ENCODE measurements around the gene UCN2. TPM values are rescaled to one million over a fixed set of nuclear protein-coding genes. Genes with fewer than 3 reads are reported as not detected.

UCN2 gene
- total RNA-seq, 4 donors from 2014 or later: 0.49 TPM; not detected in 3

DNA sequence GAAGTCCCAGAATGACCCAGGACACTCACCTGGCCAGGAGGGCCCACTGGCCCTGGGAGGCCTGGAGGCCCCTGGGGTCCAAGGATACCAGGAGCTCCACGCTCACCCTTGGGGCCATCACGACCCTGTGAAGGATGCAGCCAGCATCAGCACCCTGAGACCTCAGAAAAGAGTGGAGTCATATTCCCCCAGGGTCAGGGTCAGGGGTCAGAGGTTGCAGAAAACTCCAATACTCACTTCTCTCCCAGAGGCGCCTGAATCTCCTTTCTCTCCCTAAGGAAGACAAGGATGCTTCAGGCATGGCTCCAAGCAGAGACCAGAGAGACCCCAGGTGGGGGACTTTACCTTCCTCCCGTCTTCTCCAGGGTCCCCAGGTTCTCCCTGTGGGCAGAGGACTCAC, 13.1 kb upstream of the UCN2 start:
- no peak overlapping the region for H3K4me3 ChIP-seq
- intact Hi-C loops (cut with DNase I; ENCODE audit: low total_unique reads): no loop called here
- H3K36me3 ChIP-seq: no peaks in the 10 kb centered on the region
- no peaks in the 10 kb centered on the region for H3K27me3 ChIP-seq
- no peaks in the 10 kb centered on the region for H3K4me1 ChIP-seq
- H3K27ac ChIP-seq: no peak overlapping the region
- H3K9me3 ChIP-seq: no peaks in the 10 kb centered on the region
- no peak for TF ChIP-seq POLR2A (IDR thresholded peaks at IDR 0.05)
- TF ChIP-seq, protein P1, sequence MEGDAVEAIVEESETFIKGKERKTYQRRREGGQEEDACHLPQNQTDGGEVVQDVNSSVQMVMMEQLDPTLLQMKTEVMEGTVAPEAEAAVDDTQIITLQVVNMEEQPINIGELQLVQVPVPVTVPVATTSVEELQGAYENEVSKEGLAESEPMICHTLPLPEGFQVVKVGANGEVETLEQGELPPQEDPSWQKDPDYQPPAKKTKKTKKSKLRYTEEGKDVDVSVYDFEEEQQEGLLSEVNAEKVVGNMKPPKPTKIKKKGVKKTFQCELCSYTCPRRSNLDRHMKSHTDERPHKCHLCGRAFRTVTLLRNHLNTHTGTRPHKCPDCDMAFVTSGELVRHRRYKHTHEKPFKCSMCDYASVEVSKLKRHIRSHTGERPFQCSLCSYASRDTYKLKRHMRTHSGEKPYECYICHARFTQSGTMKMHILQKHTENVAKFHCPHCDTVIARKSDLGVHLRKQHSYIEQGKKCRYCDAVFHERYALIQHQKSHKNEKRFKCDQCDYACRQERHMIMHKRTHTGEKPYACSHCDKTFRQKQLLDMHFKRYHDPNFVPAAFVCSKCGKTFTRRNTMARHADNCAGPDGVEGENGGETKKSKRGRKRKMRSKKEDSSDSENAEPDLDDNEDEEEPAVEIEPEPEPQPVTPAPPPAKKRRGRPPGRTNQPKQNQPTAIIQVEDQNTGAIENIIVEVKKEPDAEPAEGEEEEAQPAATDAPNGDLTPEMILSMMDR (IDR thresholded peaks at IDR 0.05): no peak
- no peak for DNase-seq

DNA sequence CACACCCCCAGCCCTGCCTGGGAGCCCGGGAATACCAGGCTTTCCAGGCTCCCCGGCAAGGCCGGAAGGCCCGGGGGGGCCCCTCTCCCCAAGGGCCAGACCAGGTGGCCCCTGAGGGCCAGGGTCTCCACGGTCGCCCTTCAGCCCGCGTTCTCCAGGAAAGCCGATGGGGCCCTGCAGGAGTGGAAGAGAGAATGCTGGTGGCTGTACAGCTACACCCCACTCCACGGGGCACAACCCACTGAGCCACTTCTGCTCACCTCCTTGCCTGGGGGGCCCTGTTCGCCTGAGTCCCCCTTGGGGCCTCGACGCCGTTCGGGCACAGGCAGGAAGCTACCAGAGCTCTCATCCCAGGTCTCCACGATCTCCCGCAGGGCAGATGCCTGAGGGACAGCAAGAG, 11.8 kb upstream of the UCN2 start:
- Histone ChIP-seq H3K27ac (no peak overlapping the region), H3K4me1 (no peaks in the 10 kb centered on the region), H3K4me3 (no peak overlapping the region), H3K27me3 (no peaks in the 10 kb centered on the region), H3K9me3 (no peaks in the 10 kb centered on the region), H3K36me3 (no peaks in the 10 kb centered on the region)
- DNase-seq: no peak
- no peak for TF ChIP-seq POLR2A (IDR thresholded peaks at IDR 0.05)
- TF ChIP-seq, protein P1 (IDR thresholded peaks at IDR 0.05): no peak
- intact Hi-C loops (cut with DNase I; ENCODE audit: low total_unique reads): no loop called here

DNA sequence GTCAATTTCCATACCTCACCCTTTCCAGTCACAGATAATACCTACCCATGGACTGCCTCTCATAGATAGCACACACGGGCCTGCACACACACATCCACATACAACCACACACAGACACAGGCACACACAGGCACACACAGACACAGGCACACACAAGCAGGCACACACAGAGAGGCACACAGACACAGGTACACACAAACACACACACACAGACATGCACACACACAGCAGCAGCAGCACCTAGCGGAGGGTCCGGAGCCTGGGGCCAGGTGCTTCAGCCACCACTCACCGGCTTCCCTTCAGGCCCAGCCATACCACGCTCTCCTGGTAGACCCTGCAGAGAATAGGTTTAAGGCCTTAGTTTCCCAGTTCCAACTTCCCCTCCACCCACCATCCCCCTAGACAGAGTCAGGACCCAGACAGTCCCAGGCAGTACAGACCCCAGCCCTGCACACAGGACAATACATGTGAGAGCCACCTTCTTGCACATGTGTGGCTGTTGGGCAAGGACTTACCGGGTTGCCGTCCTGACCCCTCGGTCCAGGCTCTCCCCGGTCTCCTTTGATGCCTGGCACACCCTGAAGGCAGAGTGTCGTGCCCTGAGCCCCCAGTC, 10.5 kb upstream of the UCN2 start:
- no peak overlapping the region for H3K27ac ChIP-seq
- H3K27me3 ChIP-seq: no peaks in the 10 kb centered on the region
- intact Hi-C loops (cut with DNase I; ENCODE audit: low total_unique reads): no loop called here
- H3K4me1 ChIP-seq: no peaks in the 10 kb centered on the region
- no peaks in the 10 kb centered on the region for H3K36me3 ChIP-seq
- no peaks in the 10 kb centered on the region for H3K9me3 ChIP-seq
- TF ChIP-seq, protein P1 (IDR thresholded peaks at IDR 0.05): no peak
- TF ChIP-seq POLR2A (IDR thresholded peaks at IDR 0.05): no peak
- H3K4me3 ChIP-seq: no peak overlapping the region
- no peak for DNase-seq

DNA sequence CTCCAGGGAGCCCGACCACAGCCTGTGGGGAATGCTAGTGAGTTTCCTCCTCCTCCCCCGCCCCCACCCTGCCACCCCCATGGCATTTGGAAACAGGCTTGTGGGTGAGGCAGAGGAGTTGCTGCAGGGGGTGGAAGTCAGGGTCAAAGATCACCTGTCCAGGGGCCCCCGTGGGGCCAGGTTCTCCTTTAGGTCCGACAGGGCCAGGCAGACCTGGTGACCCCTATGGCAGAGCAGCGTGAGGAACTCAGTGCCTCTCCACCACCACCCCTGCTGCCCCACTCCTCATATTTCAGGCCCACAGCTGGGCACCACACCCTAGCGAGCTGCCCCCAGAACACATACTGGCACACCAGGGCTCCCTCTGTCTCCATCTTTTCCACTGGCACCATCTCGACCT, 8.9 kb upstream of the UCN2 start:
- intact Hi-C loops (cut with DNase I; ENCODE audit: low total_unique reads): no loop called here
- Histone ChIP-seq H3K9me3 (no peaks in the 10 kb centered on the region), H3K4me1 (no peaks in the 10 kb centered on the region)

DNA sequence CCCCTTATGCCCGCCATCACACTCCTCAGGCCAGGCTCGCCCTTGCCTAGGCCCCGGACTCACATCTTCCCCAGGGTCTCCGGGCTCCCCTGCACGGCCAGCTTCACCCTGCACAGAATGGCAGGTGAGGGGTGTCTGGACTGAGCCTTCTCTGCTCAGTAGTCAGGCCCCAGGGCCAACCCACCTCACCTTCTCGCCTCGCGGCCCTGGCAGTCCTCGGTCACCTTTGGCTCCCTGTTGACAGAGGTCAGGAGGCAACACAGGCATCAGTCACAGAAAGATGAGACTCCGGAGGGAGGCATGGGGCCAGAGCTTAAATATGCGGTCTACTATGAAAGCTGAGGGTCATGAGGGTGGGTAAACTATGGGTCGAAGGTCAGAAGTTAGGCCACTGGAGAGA, 8.4 kb upstream of the UCN2 start:
- no peak overlapping the region for H3K27ac ChIP-seq
- intact Hi-C loops (cut with DNase I; ENCODE audit: low total_unique reads): no loop called here

More for the DNA sequence above, 8.9 kb upstream of the UCN2 start:
- Histone ChIP-seq H3K36me3 (no peaks in the 10 kb centered on the region), H3K27ac (no peak overlapping the region), H3K4me3 (no peak overlapping the region), H3K27me3 (no peaks in the 10 kb centered on the region)
- DNase-seq: no peak
- no peak for TF ChIP-seq POLR2A (IDR thresholded peaks at IDR 0.05)
- TF ChIP-seq, protein P1 (IDR thresholded peaks at IDR 0.05): no peak

More for the DNA sequence above, 8.4 kb upstream of the UCN2 start:
- Histone ChIP-seq H3K36me3 (no peaks in the 10 kb centered on the region), H3K4me3 (no peak overlapping the region), H3K27me3 (no peaks in the 10 kb centered on the region), H3K9me3 (no peaks in the 10 kb centered on the region), H3K4me1 (no peaks in the 10 kb centered on the region)
- TF ChIP-seq POLR2A (IDR thresholded peaks at IDR 0.05): no peak
- TF ChIP-seq, protein P1 (IDR thresholded peaks at IDR 0.05): no peak
- no peak for DNase-seq

Data from uterus (tissue), 4 donors.